Epithelial cell of alveolus of lung (primary cell): ENCODE results near the gene FLACC1. TPM values are rescaled to one million over a fixed set of nuclear protein-coding genes. Genes with fewer than 3 reads are reported as not detected.

Experiments
- total RNA-seq: library from RNA; depleted of rRNA; stranded (reverse); fragments of >200 nt; gene quantifications from 2 replicates; pipeline ENCODE4 v1.2.1, GENCODE V29; 2015

FLACC1 gene, protein sequence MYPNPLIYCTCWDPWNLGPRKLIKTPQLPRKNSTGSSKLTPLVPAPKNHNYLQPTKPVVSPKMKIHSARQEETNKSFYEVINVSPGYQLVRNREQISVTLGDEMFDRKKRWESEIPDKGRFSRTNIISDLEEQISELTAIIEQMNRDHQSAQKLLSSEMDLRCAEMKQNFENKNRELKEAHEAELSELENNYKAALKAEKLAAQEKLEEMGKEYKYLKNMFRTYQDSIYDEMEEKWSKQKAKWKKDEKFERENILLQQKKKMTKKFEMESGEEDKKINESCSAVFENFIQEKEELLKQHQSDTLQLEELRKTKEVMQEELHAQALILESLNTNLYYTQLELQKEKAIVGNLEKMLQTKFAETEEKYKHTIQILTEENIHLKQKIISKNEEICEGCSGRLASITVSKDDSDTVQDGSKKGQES
- total RNA-seq = 0.32 TPM in 1 of 2 replicates, not detected in the other

DNA sequence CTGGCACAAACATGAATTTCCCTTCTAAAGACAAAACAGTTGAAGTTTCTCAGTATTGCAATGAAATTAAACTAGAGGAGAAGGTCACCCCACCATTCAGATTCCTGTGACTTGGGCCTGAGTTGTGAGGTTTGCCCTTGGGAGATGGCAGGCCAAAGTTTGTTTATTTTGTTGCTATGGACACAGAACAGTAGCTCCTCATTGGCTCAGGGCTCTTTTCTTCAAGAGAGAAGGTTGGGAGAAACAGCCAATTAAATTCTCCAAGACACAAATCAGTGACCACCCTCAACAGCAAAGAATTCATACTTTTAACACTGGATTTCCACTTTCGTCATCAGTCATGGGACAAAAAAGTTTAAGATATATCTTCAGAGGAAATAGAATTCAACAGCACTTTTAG lies at the start of gene FLACC1:
FLACC1 (minus strand) TSS at position 125 of the 400 bp plus-strand sequence. CDS start 5,941 bp downstream, outside the sequence.

DNA sequence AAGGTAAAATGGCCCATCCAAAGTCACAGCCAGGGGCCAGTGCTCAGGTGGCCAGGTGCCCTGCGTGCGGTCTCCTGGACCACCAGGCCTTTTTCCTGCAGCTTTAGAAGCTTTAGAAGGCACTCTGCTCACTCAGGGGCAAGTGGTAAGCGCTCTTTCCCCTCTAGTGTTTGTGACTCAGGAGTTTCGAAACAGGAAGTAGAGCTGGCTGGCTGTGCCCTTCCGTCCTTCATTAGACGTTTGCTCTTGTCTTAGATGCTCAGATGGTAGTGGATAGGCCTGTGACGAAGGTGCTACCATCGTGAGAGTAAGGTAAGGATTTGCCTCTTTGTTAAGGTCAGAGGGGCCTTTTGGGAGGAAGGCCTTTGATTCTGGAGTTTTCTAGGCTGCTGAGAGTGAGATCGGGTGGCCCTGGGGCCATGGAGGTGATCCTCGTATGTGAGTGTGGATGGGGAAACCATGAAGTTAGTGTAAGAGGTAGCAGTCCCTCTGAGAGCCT lies 96.8 kb downstream of the FLACC1 start, which contains the start of gene CASP8:
CASP8 (plus strand) TSS at position 235 of the 499 bp plus-strand sequence. CDS start 5,951 bp downstream, outside the sequence.

Other genes with a start within 250 kb of the FLACC1 start
- 23.7 and 62.8 TPM in 2 replicates for gene CFLAR, start 241.2 kb downstream of the FLACC1 start, total RNA-seq
- gene CASP10, start 174.2 kb downstream of the FLACC1 start, total RNA-seq = 0.88 and 2.2 TPM in 2 replicates
- gene CASP8, start 96.8 kb downstream of the FLACC1 start, total RNA-seq = 11.4 and 17.6 TPM in 2 replicates
- 21.0 and 25.0 TPM in 2 replicates for gene TRAK2, start 94.1 kb upstream of the FLACC1 start, total RNA-seq
- 26.1 and 39.3 TPM in 2 replicates for gene STRADB, start 94.4 kb upstream of the FLACC1 start, total RNA-seq